OCI-LY7 (cell line): Measurements from ENCODE around the gene ELMO1. TPM values are rescaled to one million over a fixed set of nuclear protein-coding genes. Genes with fewer than 3 reads are reported as not detected.

Source experiments
- BruUV-seq: library from RNA; stranded (reverse); fragments of 400-500 nt; replicated peaks from 2 replicates; lab custom pipeline; 2021; lab: Mats Ljungman, UMichigan
- CTCF ChIA-PET: fragments of 300-600 bp; sonication (Branson Sonifier 250); formaldehyde crosslinking; loops from one replicate; lab custom pipeline; 2022; ENCODE audit warnings: antibody characterized with exemption; ENCODE audit not compliant: unreplicated experiment; lab: Charles Lee
- POLR2A ChIA-PET: fragments of 300-600 bp; sonication (Branson Sonifier 250); formaldehyde crosslinking; loops from one replicate; lab custom pipeline; 2022; ENCODE audit warnings: antibody characterized with exemption; lab: Charles Lee
- DNase-seq: peaks from one replicate; pipeline ENCODE4 v3.0.0-alpha.2; 2015; ENCODE audit warnings: low spot score
- H2AFZ ChIP-seq: fragments of 200-600 bp; sonication (generic), shearing (Covaris generic); 2 replicates; pipeline ENCODE4 v1.6.1; 2014; ENCODE audit warnings: mild to moderate bottlenecking, antibody characterized with exemption, low read length, moderate library complexity
- H3K27ac ChIP-seq: fragments of 200-600 bp; sonication (generic); 2 replicates; pipeline ENCODE4 v1.5.1; 2014; ENCODE audit warnings: mixed run types, low read depth, mild to moderate bottlenecking, moderate library complexity, low read length, inconsistent platforms; ENCODE audit not compliant: poor library complexity, severe bottlenecking
- H3K36me3 ChIP-seq: fragments of 200-600 bp; sonication (generic); 2 replicates; pipeline ENCODE4 v1.6.1; 2014; ENCODE audit warnings: mild to moderate bottlenecking, antibody characterized with exemption, low read length, moderate library complexity, mixed read lengths; ENCODE audit not compliant: insufficient read depth
- H3K4me1 ChIP-seq: fragments of 200-600 bp; sonication (generic); 2 replicates; pipeline ENCODE4 v1.5.1; 2014; ENCODE audit warnings: mild to moderate bottlenecking, low read length; ENCODE audit not compliant: insufficient read depth, poor library complexity, severe bottlenecking
- H3K4me2 ChIP-seq: fragments of 200-600 bp; sonication (generic); 2 replicates; pipeline ENCODE4 v1.6.1; 2014; ENCODE audit warnings: mild to moderate bottlenecking, low read length
- H3K4me3 ChIP-seq: fragments of 200-600 bp; sonication (generic); 2 replicates; pipeline ENCODE4 v1.5.1; 2014; ENCODE audit warnings: mild to moderate bottlenecking, low read depth, low read length; ENCODE audit not compliant: poor library complexity, severe bottlenecking
- H3K79me2 ChIP-seq: fragments of 200-600 bp; sonication (generic); 2 replicates; pipeline ENCODE4 v1.6.1; 2016; ENCODE audit warnings: low read depth, mild to moderate bottlenecking, low read length, moderate library complexity, mixed read lengths; ENCODE audit not compliant: insufficient read depth
- H3K9me2 ChIP-seq: fragments of 200-600 bp; sonication (generic); 2 replicates; pipeline ENCODE4 v1.6.1; 2016; ENCODE audit warnings: mild to moderate bottlenecking, low read length, mixed read lengths; ENCODE audit not compliant: insufficient read depth
- H3K9me3 ChIP-seq: fragments of 200-600 bp; sonication (generic); 2 replicates; pipeline ENCODE4 v1.6.1; 2014; ENCODE audit warnings: mild to moderate bottlenecking, mixed run types, low read length, mixed read lengths
- H4K20me1 ChIP-seq: fragments of 200-600 bp; sonication (generic); 2 replicates; pipeline ENCODE4 v1.6.1; 2014; ENCODE audit warnings: mild to moderate bottlenecking, antibody characterized with exemption, low read length, moderate library complexity, mixed read lengths; ENCODE audit not compliant: insufficient read depth
- CTCF ChIP-seq: fragments of 200-600 bp; sonication (generic); conservative IDR thresholded peaks from 2 replicates; pipeline ENCODE4 v1.5.1; 2014; ENCODE audit warnings: mild to moderate bottlenecking, antibody characterized with exemption, low read length, moderate library complexity, mixed read lengths
- EZH2phosphoT487 ChIP-seq: fragments of 200-600 bp; sonication (generic); IDR thresholded peaks from 2 replicates; pipeline ENCODE4 v1.6.1; 2018; ENCODE audit warnings: low read depth, borderline replicate concordance, mild to moderate bottlenecking, mixed run types, antibody characterized with exemption, low read length, moderate library complexity, mixed read lengths
- intact Hi-C: fragments of 100-400 bp; cut with micrococcal nuclease; formaldehyde crosslinking; loops from one replicate; pipeline ENCODE4 v1.10.0; 2022; ENCODE audit not compliant: unreplicated experiment
- total RNA-seq, 2 experiments: library from RNA; depleted of rRNA in 1 of 2; stranded (reverse); fragments of >200 nt in 1 of 2; shearing (Covaris generic) in 1 of 2; gene quantifications; 2 replicates each; pipeline ENCODE4 v1.2.3, GENCODE V29; 2014 to 2022

Gene ELMO1
- total RNA-seq, 2 experiments from 2014 or later: 101 to 103 TPM

DNA sequence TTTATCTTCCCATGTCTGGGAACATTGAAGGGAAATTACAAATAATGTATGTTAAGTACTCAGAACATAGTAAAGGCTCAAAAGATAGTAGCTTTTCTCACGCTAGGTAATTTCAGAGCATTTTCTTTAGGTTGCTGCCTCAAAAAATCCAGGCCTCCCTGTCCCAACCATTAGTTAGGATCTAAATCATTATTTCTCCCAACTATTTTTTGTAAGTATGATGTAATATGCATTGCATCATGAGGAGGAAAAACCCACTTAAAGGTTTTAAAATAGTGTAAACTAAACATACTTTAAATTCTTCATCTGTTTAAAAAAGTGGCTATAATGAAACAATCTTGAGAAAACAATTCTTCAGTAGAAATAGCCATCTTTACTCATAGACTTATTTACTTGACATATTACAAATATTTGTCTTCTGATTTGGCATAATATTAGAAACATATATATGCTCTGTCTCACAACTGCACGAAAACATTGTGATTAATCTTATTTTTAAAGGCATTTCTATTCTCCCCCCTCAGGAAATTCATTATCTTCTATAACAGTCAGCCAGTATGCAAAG, 329.3 kb downstream of the ELMO1 start:
- Histone ChIP-seq H3K27ac (no peak overlapping the region), H2AFZ (no peak overlapping the region), H3K9me3 (no peaks in the 10 kb centered on the region), H3K4me1 (no peaks in the 10 kb centered on the region), H3K4me2 (no peak overlapping the region), H3K36me3 (peaks cover 5% of the 10 kb centered on the region; the same call in 1 of the 2 replicates), H4K20me1 (no peaks in the 10 kb centered on the region), H3K4me3 (no peak overlapping the region), H3K9me2 (no peaks in the 10 kb centered on the region), H3K79me2 (no peaks in the 10 kb centered on the region)
- no peak for DNase-seq
- TF ChIP-seq CTCF (no peak), EZH2phosphoT487 (no peak)
- no TSS peak for BruUV-seq
- intact Hi-C loops: no loop called here
- POLR2A ChIA-PET: no interaction called here
- CTCF ChIA-PET: no interaction called here

GRCh38 chr7:37118004-37118403, 330.7 kb downstream of the ELMO1 start:
- TF ChIP-seq EZH2phosphoT487 (no peak), CTCF (no peak)
- no peaks in the 10 kb centered on the region for H4K20me1 ChIP-seq
- no peak overlapping the region for H2AFZ ChIP-seq
- ChIA-PET POLR2A (no interaction called here), CTCF (no interaction called here)
- no peak for DNase-seq
- no peaks in the 10 kb centered on the region for H3K79me2 ChIP-seq
- intact Hi-C loops: no loop called here
- no peak overlapping the region for H3K4me3 ChIP-seq
- peaks cover 10% of the 10 kb centered on the region; the same call in 1 of the 2 replicates for H3K36me3 ChIP-seq
- no peaks in the 10 kb centered on the region for H3K9me3 ChIP-seq
- BruUV-seq: no TSS peak
- H3K27ac ChIP-seq: no peak overlapping the region
- H3K9me2 ChIP-seq: no peaks in the 10 kb centered on the region
- no peak overlapping the region for H3K4me2 ChIP-seq
- H3K4me1 ChIP-seq: no peaks in the 10 kb centered on the region

DNA sequence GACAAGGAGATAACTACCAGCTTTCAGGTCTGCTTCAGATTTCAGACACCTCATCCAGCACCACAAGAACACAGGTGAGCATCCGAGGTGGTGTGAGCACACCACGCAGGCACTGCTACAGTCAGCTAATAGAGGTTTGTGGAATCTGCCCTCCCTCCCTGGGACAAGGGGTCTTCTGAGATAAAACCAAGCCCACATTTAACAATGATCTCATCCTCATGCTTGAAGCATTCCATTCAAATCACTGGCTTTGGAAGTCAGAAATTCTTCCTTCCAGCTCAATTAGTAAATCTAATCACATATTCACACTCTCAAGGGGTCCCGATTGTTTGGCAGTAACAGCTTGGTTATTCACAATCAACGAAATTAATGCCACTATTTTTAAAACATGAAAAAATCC, 331.4 kb downstream of the ELMO1 start:
- H3K9me3 ChIP-seq: no peaks in the 10 kb centered on the region
- no peaks in the 10 kb centered on the region for H3K4me1 ChIP-seq
- no TSS peak for BruUV-seq
- no peak overlapping the region for H3K4me2 ChIP-seq
- H3K4me3 ChIP-seq: no peak overlapping the region
- H4K20me1 ChIP-seq: no peaks in the 10 kb centered on the region
- ChIA-PET CTCF (no interaction called here), POLR2A (interaction anchor here (0.7 to 1.4 kb wide), 2 partner anchors 19 to 26 kb away, joined by 3 read pairs; no protein-coding TSS in a partner anchor)
- H3K36me3 ChIP-seq: peaks cover 17% of the 10 kb centered on the region; the same call in 1 of the 2 replicates
- no peak overlapping the region for H3K27ac ChIP-seq
- DNase-seq: no peak
- no peak overlapping the region for H2AFZ ChIP-seq
- H3K9me2 ChIP-seq: no peaks in the 10 kb centered on the region
- no peak for TF ChIP-seq EZH2phosphoT487
- no peak for TF ChIP-seq CTCF
- intact Hi-C loops: no loop called here
- no peaks in the 10 kb centered on the region for H3K79me2 ChIP-seq
